T-cell (primary cell): ENCODE data around the gene TMEM163. TPM values are rescaled to one million over a fixed set of nuclear protein-coding genes. Genes with fewer than 3 reads are reported as not detected.

Experiments used
- ATAC-seq, 4 experiments: fragments of 200-7000 bp in 3 of 4; fragments of 150-1000 bp in 1 of 4; cut with Tn5 transposase; replicated peaks in 1 of 4; 1 replicate in 3 of 4; 2 replicates in 1 of 4; pipeline ENCODE4 v1.10.0; 2021; ENCODE audit warnings: moderate library complexity in 3 of 4, mild to moderate bottlenecking in 2 of 4, moderate number of reproducible peaks in 1 of 4
- CTCF ChIA-PET, 2 donors: fragments of 300-600 bp; sonication (Branson Sonifier 250); formaldehyde crosslinking; loops; one replicate each; lab custom pipeline; 2022; ENCODE audit warnings: antibody characterized with exemption in 2 of 2; lab: Charles Lee
- POLR2A ChIA-PET, 2 donors: fragments of 300-600 bp; sonication (Branson Sonifier 250); formaldehyde crosslinking; loops; one replicate each; lab custom pipeline; 2022; ENCODE audit warnings: antibody characterized with exemption in 2 of 2; lab: Charles Lee
- DNase-seq, 35 experiments: peaks; one replicate each; pipeline versions ENCODE4 v3.0.0 to v3.0.0-alpha.2; 2013 to 2023
- H3K27ac ChIP-seq: one replicate; pipeline ENCODE4 v1.5.1; 2013; ENCODE audit warnings: low read length
- H3K27me3 ChIP-seq, 2 experiments: replicated peaks in 1 of 2; 1 replicate in 1 of 2; 2 replicates in 1 of 2; pipeline versions ENCODE4 v1.6.1 to v1.7.0; 2013; ENCODE audit warnings: low read length in 1 of 2, mixed read lengths in 1 of 2; ENCODE audit not compliant: control insufficient read depth in 2 of 2, insufficient read depth in 2 of 2; ENCODE audit errors: extremely low read depth in 1 of 2
- H3K36me3 ChIP-seq, 2 donors: 1 replicate in 1 of 2; 2 replicates in 1 of 2; pipeline versions ENCODE4 v1.6.1 to v1.7.0; 2013; ENCODE audit warnings: low read length in 1 of 2; ENCODE audit not compliant: control insufficient read depth in 2 of 2, insufficient read depth in 1 of 2; ENCODE audit errors: extremely low read depth in 1 of 2
- H3K4me1 ChIP-seq, 2 experiments: 1 replicate in 1 of 2; 2 replicates in 1 of 2; pipeline versions ENCODE4 v1.6.1 to v1.7.0; 2013; ENCODE audit warnings: low read length in 2 of 2, mixed read lengths in 1 of 2; ENCODE audit not compliant: insufficient read depth in 2 of 2, control insufficient read depth in 1 of 2; ENCODE audit errors: extremely low read depth in 1 of 2
- H3K4me3 ChIP-seq, 2 donors: 1 replicate in 1 of 2; 2 replicates in 1 of 2; pipeline versions ENCODE4 v1.5.1 to v1.7.0; 2013; ENCODE audit warnings: mild to moderate bottlenecking in 2 of 2, low read length in 1 of 2, moderate library complexity in 1 of 2; ENCODE audit not compliant: control insufficient read depth in 1 of 2; ENCODE audit errors: extremely low read depth in 1 of 2
- H3K9me3 ChIP-seq: 2 replicates; pipeline ENCODE4 v1.7.0; 2013
- H3K27ac Mint-ChIP-seq, 2 donors: one replicate each; pipeline ENCODE4 v1.8.0; 2020 to 2021; ENCODE audit warnings: mild to moderate bottlenecking in 2 of 2, mixed read lengths in 2 of 2
- H3K27me3 Mint-ChIP-seq, 2 donors: one replicate each; pipeline ENCODE4 v1.8.0; 2021 to 2022; ENCODE audit warnings: mixed read lengths in 2 of 2
- H3K36me3 Mint-ChIP-seq: one replicate; pipeline ENCODE4 v1.8.0; 2021; ENCODE audit warnings: mixed read lengths
- H3K4me1 Mint-ChIP-seq, 3 donors: one replicate each; pipeline ENCODE4 v1.8.0; 2020 to 2022; ENCODE audit warnings: mixed read lengths in 3 of 3, mild to moderate bottlenecking in 1 of 3
- H3K4me3 Mint-ChIP-seq, 3 donors: one replicate each; pipeline ENCODE4 v1.8.0; 2020 to 2022; ENCODE audit warnings: mild to moderate bottlenecking in 3 of 3, mixed read lengths in 3 of 3, moderate library complexity in 3 of 3
- H3K9me3 Mint-ChIP-seq, 3 donors: one replicate each; pipeline ENCODE4 v1.8.0; 2020 to 2022; ENCODE audit warnings: mixed read lengths in 3 of 3
- WGBS: methylation state at CpG from one replicate; pipeline ENCODE4 v1.1.5; 2013; ENCODE audit warnings: missing lambda C conversion rate; ENCODE audit not compliant: insufficient coverage; 5-methylcytosine and 5-hydroxymethylcytosine counted together
- total RNA-seq, 35 experiments: library from RNA in 6 of 35; stranded (reverse) in 6 of 35; fragments of 120-200 nt in 1 of 35; gene quantifications; one replicate each; pipeline versions ENCODE4 v1.2.1 to v1.2.4 and lab custom pipeline; 2013 to 2026

TMEM163 gene
- total RNA-seq, 5 donors from 2014 or later (not counting 1 experiment from before 2014, with no cell fraction given): 0.18 to 0.73 (median 0.35) TPM

- ChIA-PET POLR2A (interaction anchor here in 1 of 2 donors (0.7 kb wide), 1 partner anchor 183 kb away, joined by 3 read pairs; no protein-coding TSS in a partner anchor), CTCF (interaction anchor here in 1 of 2 donors (0.6 kb wide), 1 partner anchor 357 kb away, joined by 4 read pairs; no protein-coding TSS in a partner anchor)
- no peak for ATAC-seq
- H3K27ac ChIP-seq: no peak overlapping the region
- Mint-ChIP-seq H3K27ac (no peak overlapping the region), H3K27me3 (peaks cover 11 to 12% of the 10 kb centered on the region in 2 donors), H3K4me1 (no peaks in the 10 kb centered on the region), H3K4me3 (no peak overlapping the region), H3K9me3 (no peaks in the 10 kb centered on the region), H3K36me3 (no peaks in the 10 kb centered on the region)
- no peak for DNase-seq
- H3K27me3 ChIP-seq: peaks cover 0 to 12% of the 10 kb centered on the region in 2 experiments
- no peaks in the 10 kb centered on the region for H3K4me1 ChIP-seq
- no peak overlapping the region for H3K4me3 ChIP-seq
- H3K36me3 ChIP-seq: no peaks in the 10 kb centered on the region
- no peaks in the 10 kb centered on the region for H3K9me3 ChIP-seq
Observed at GRCh38 chr2:134540990-134541389, 177.8 kb downstream of the TMEM163 start.

GRCh38 chr2:134539981-134540380 lies 178.8 kb downstream of the TMEM163 start:
- Histone ChIP-seq H3K36me3 (no peaks in the 10 kb centered on the region), H3K27ac (no peak overlapping the region), H3K4me1 (no peaks in the 10 kb centered on the region), H3K27me3 (peaks cover 0 to 6% of the 10 kb centered on the region in 2 experiments), H3K4me3 (no peak overlapping the region), H3K9me3 (no peaks in the 10 kb centered on the region)
- DNase-seq (no peak), ATAC-seq (no peak)
- Mint-ChIP-seq H3K4me1 (no peaks in the 10 kb centered on the region), H3K27me3 (peaks cover 2 to 3% of the 10 kb centered on the region in 2 donors), H3K36me3 (no peaks in the 10 kb centered on the region), H3K4me3 (no peak overlapping the region), H3K9me3 (no peaks in the 10 kb centered on the region), H3K27ac (no peak overlapping the region)
- POLR2A ChIA-PET: interaction anchor here in 1 of 2 donors (0.6 kb wide), 1 partner anchor 220 kb away, joined by 3 read pairs; no protein-coding TSS in a partner anchor
- 78% methylated on average over 5 of the region's 5 CpGs for WGBS
- CTCF ChIA-PET: no interaction called here

- ChIA-PET POLR2A (no interaction called here), CTCF (no interaction called here)
- Mint-ChIP-seq H3K27ac (no peak overlapping the region), H3K4me3 (no peak overlapping the region), H3K27me3 (peaks cover 0 to 3% of the 10 kb centered on the region in 2 donors), H3K9me3 (no peaks in the 10 kb centered on the region), H3K4me1 (peaks cover 0 to 2% (median 0%) of the 10 kb centered on the region in 3 donors), H3K36me3 (no peaks in the 10 kb centered on the region)
- no peaks in the 10 kb centered on the region for H3K9me3 ChIP-seq
- DNase-seq (no peak), ATAC-seq (no peak)
- H3K4me3 ChIP-seq: no peak overlapping the region
- H3K4me1 ChIP-seq: no peaks in the 10 kb centered on the region
- H3K36me3 ChIP-seq: no peaks in the 10 kb centered on the region
- H3K27ac ChIP-seq: no peak overlapping the region
- H3K27me3 ChIP-seq: peaks cover 0 to 3% of the 10 kb centered on the region in 2 experiments
- no CpG with 5 or more reads among the region's 4 CpGs for WGBS
Observed at GRCh38 chr2:134537702-134538101, 181.1 kb downstream of the TMEM163 start.

- H3K4me3 ChIP-seq: no peak overlapping the region
- no peaks in the 10 kb centered on the region for H3K9me3 ChIP-seq
- Mint-ChIP-seq H3K36me3 (no peaks in the 10 kb centered on the region), H3K27ac (no peak overlapping the region), H3K4me1 (peaks cover 0 to 2% (median 0%) of the 10 kb centered on the region in 3 donors), H3K4me3 (no peak overlapping the region), H3K27me3 (peaks cover 0 to 3% of the 10 kb centered on the region in 2 donors), H3K9me3 (no peaks in the 10 kb centered on the region)
- WGBS: 71% methylated on average over 2 of the region's 2 CpGs
- DNase-seq (no peak), ATAC-seq (no peak)
- POLR2A ChIA-PET: no interaction called here
- peaks cover 0 to 3% of the 10 kb centered on the region in 2 experiments for H3K27me3 ChIP-seq
- no peaks in the 10 kb centered on the region for H3K36me3 ChIP-seq
- no peak overlapping the region for H3K27ac ChIP-seq
- no peaks in the 10 kb centered on the region for H3K4me1 ChIP-seq
- CTCF ChIA-PET: no interaction called here
Observed at GRCh38 chr2:134537121-134537520, 181.7 kb downstream of the TMEM163 start.

- H3K4me3 ChIP-seq: no peak overlapping the region
- H3K27me3 ChIP-seq: peaks cover 0 to 3% of the 10 kb centered on the region in 2 experiments
- ATAC-seq (no peak), DNase-seq (no peak)
- Mint-ChIP-seq H3K4me1 (peaks cover 0 to 2% (median 0%) of the 10 kb centered on the region in 3 donors), H3K27ac (no peak overlapping the region), H3K27me3 (peaks cover 0 to 3% of the 10 kb centered on the region in 2 donors), H3K36me3 (no peaks in the 10 kb centered on the region), H3K4me3 (no peak overlapping the region), H3K9me3 (no peaks in the 10 kb centered on the region)
- POLR2A ChIA-PET: no interaction called here
- no peak overlapping the region for H3K27ac ChIP-seq
- CTCF ChIA-PET: no interaction called here
- 86% methylated on average over 5 of the region's 8 CpGs for WGBS
- H3K36me3 ChIP-seq: no peaks in the 10 kb centered on the region
- no peaks in the 10 kb centered on the region for H3K9me3 ChIP-seq
- no peaks in the 10 kb centered on the region for H3K4me1 ChIP-seq
Observed at GRCh38 chr2:134536296-134536695, 182.5 kb downstream of the TMEM163 start.

- H3K27ac Mint-ChIP-seq: no peak overlapping the region
- H3K4me1 ChIP-seq: no peaks in the 10 kb centered on the region
- H3K27me3 Mint-ChIP-seq: peaks cover 0 to 3% of the 10 kb centered on the region in 2 donors
- no peak overlapping the region for H3K27ac ChIP-seq
- H3K36me3 Mint-ChIP-seq: no peaks in the 10 kb centered on the region
- no peak for ATAC-seq
- H3K4me3 ChIP-seq: no peak overlapping the region
- H3K9me3 ChIP-seq: no peaks in the 10 kb centered on the region
- H3K4me3 Mint-ChIP-seq: no peak overlapping the region
- no peaks in the 10 kb centered on the region for H3K36me3 ChIP-seq
- 71% methylated on average over 1 of the region's 1 CpG for WGBS
- peaks cover 0 to 3% of the 10 kb centered on the region in 2 experiments for H3K27me3 ChIP-seq
- DNase-seq: no peak
- CTCF ChIA-PET: interaction anchor here in 1 of 2 donors (0.7 kb wide), 1 partner anchor 32 kb away, joined by 3 read pairs; no protein-coding TSS in a partner anchor
- POLR2A ChIA-PET: no interaction called here
- no peaks in the 10 kb centered on the region for H3K9me3 Mint-ChIP-seq
- H3K4me1 Mint-ChIP-seq: peaks cover 0 to 2% (median 0%) of the 10 kb centered on the region in 3 donors
Observed at GRCh38 chr2:134532537-134532936, 186.3 kb downstream of the TMEM163 start.
